GM10266 (cell line): ENCODE results near the gene LCN2.

ENCODE experiments used
- DNase-seq: peaks from one replicate; pipeline ENCODE4 v3.0.0; 2012; ENCODE audit errors: extremely low spot score
- TF ChIP-seq, protein P1 (sequence below): IDR thresholded peaks from 2 replicates; pipeline ENCODE4 v1.5.1; 2012; ENCODE audit warnings: mild to moderate bottlenecking, low read depth; ENCODE audit not compliant: control insufficient read depth, insufficient read depth; ENCODE audit errors: missing control alignments

The LCN2 gene

DNA sequence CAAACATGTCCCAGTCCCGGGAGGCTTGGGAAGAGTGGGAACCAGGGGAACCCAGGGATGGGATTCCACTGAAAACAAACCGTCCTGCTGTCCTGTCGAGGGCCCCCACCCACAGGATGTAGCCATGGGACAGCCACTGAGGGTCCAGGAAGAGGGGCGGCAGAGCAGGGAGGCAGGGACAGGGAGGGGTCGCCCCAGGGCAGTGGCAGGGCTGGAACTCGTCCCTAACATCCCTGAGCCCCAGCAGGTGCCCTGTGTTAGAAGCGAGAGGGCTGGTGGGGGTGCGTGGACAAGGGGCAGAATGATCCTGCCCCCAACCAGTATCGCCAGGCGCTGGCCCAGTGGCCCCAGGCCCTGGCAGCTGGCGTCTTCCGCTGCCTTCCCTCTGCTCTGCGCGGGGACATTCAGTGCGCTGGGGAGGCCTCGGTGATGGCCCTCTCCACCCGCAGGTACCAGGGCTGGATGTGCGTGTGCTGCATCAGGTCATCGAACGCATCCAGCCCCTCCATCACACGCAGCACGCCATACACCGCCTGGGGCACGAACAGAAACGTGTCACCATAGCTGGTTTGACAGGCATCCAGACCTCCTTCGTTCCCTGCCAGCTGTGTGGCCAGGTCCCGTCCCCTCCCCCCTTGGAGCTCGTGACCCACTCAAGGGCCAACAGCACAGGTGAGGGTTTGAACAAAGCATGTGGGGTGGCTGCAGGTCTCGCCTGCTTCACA is 28.4 kb upstream of the LCN2 start:
- TF ChIP-seq, protein P1, sequence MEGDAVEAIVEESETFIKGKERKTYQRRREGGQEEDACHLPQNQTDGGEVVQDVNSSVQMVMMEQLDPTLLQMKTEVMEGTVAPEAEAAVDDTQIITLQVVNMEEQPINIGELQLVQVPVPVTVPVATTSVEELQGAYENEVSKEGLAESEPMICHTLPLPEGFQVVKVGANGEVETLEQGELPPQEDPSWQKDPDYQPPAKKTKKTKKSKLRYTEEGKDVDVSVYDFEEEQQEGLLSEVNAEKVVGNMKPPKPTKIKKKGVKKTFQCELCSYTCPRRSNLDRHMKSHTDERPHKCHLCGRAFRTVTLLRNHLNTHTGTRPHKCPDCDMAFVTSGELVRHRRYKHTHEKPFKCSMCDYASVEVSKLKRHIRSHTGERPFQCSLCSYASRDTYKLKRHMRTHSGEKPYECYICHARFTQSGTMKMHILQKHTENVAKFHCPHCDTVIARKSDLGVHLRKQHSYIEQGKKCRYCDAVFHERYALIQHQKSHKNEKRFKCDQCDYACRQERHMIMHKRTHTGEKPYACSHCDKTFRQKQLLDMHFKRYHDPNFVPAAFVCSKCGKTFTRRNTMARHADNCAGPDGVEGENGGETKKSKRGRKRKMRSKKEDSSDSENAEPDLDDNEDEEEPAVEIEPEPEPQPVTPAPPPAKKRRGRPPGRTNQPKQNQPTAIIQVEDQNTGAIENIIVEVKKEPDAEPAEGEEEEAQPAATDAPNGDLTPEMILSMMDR: no peak

DNA sequence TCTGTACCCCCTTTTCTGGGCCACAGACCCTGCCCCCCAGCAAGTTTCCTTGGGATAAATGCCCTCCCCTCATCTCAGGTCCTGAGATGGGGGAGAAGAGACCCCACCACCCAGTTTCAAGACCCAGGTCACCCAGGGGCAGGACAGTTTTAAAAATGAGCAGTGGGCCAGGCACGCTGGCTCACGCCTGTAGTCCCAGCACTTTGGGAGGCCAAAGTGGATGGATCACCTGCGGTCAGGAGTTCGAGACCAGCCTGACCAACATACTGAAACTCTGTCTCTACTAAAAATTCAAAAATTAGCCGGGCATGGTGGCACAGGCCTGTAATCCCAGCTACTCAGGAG is 27.8 kb upstream of the LCN2 start:
- DNase-seq: no peak
- TF ChIP-seq, protein P1: no peak

More for the DNA sequence above, 28.4 kb upstream of the LCN2 start:
- no peak for DNase-seq

DNA sequence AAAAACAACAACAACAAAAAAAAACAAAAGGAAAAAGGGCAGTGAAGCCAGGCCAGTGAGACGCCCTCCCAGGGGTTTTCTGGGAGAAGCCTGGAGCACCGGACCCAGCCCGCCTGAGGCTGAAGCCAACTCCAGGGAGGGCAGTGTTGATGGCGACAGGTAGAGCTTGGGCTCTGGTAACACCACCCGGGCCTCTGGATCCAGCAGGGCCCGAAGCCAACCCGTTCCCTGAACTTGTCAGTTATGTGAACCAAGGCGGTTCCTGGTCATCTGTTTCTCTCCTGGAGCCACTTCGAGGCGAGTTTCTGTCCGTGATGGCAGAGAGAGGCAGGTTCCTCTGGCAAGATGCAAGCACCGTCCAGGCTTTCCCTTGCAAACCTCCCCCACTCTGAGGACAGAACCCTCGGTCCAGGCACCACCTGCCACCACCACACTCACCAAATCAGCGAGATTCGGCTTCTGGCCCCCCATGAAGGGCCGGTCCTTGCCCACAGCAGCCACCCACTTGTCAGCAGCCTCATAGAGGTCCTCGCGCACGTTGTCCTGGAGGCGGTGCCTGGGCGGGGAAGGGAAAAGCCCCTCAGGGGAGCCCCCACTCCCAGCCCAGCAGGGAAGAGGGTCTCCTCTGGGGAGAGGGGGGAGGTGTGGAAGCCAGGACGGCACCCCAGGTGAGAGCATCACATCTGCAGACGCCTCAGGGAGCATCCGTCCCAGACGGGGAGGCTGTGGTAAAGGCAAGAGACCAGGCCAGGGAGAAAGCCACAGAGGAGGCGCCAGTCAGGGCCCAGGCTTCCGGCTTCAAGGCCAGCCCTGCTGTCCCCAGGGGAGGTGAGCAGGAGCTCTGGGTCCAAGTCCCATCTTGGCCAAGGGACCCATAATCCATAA is 27.1 kb upstream of the LCN2 start:
- TF ChIP-seq, protein P1: no peak
- no peak for DNase-seq

DNA sequence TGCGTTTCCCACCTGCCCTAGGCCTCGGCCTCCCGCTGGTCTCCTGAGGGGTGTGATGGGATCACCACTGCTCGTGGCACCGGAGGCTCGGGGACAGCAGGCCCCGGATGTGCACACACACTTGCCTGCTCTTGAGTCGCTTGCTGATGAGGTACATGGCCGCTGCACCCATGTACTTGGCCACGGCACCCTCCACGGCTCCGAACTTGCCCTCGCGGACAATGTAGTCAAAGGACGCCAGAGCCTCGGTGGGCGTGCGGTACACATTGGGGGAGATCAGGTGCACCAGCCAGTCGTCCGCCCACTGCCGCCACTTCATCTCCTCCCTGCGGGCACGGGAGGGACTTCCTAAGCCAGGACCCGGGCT is 26.5 kb upstream of the LCN2 start:
- no peak for DNase-seq
- TF ChIP-seq, protein P1: no peak

DNA sequence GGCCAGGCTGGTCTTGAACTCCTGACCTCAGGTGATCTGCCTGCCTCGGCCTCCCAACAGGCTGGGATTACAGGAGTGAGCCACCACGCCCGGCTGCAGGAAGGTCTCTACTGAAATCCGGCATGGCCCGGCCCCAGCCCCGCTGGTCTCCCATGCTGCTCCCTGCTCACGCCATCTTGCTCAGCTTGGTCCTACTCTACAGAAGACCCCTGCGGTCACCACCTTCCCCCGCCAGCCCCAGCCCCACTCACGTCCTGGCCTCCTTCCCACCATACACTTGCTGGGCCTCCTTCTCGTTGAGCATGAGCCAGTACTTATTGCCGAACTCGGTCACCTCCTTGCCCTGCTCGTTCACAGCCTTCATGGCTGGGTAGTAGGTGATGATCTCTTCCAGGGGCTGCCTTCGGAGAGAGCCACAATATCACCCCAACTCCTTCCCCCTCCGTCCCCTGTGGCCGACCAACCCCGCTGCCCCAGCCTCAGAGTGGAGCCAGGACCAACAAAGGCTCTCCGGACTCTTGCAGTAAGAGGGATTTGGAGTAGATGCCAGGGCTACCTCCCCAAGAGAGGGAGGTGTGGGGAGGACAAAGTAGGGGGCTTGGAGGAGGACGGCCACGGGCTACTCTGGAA is 25.7 kb upstream of the LCN2 start:
- DNase-seq: no peak
- TF ChIP-seq, protein P1: no peak

DNA sequence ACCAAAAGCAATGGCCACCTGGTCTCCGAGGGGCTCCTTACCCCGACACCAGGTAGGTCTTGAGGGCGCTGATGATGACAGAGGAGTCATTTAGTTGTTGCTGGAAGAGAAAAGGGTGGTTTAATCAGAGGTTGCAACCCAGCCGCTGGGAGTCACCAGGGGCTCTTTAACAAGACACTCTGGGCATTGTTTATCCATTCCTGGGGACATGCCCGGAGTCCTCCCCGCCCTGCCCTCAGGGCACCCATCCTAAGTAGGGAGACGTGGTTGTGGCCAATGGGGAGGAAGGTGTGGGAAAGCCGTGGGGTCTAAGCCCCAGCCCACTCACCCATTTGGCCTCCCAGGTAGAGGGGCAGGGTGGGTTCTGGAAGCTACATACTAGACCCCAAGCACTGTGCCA is 24.8 kb upstream of the LCN2 start:
- DNase-seq: no peak
- TF ChIP-seq, protein P1: no peak

DNA sequence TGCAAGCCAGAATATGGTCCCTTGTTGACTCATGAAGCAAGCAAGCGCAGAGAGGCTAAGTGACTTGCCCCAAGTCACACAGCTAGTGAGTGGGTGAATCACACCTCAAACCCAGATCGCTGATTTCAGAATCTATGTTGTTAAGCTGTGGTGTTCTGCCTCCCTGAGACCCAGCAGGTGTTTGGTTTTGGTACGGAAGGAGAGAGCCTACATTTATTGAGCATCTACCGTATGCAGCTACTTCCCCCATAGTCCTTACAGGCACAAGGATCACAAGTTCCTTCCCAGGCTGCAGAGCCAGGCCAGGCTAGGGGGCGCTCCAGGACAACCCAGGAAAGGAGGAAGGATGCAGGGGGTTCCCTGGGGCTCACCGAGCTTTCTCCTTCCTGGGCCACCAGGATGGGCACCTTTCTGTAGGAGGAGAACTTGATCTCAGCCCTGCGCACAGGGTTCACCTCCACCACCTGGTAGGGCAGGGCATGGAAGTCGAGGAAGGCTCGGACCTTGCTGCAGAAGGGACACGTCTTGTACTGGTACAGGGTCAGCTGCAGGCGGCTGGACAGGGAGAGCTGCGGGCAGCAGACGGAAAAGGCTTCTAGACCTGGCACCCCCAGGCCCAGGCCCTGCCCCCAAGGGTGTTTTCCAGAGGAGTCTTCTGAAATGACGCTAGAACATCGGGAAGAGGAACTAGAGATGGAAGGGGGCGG is 24.2 kb upstream of the LCN2 start:
- TF ChIP-seq, protein P1: peak; percentile 71
- no peak for DNase-seq
